HG03565 (cell line): ENCODE data around the gene ACHE.

Experiments used
- ATAC-seq: cut with Tn5 transposase; IDR thresholded peaks from one replicate; pipeline ENCODE4 v1.9.1; 2021; ENCODE audit warnings: mild to moderate bottlenecking, moderate library complexity; ENCODE audit not compliant: unreplicated experiment

The ACHE gene

DNA sequence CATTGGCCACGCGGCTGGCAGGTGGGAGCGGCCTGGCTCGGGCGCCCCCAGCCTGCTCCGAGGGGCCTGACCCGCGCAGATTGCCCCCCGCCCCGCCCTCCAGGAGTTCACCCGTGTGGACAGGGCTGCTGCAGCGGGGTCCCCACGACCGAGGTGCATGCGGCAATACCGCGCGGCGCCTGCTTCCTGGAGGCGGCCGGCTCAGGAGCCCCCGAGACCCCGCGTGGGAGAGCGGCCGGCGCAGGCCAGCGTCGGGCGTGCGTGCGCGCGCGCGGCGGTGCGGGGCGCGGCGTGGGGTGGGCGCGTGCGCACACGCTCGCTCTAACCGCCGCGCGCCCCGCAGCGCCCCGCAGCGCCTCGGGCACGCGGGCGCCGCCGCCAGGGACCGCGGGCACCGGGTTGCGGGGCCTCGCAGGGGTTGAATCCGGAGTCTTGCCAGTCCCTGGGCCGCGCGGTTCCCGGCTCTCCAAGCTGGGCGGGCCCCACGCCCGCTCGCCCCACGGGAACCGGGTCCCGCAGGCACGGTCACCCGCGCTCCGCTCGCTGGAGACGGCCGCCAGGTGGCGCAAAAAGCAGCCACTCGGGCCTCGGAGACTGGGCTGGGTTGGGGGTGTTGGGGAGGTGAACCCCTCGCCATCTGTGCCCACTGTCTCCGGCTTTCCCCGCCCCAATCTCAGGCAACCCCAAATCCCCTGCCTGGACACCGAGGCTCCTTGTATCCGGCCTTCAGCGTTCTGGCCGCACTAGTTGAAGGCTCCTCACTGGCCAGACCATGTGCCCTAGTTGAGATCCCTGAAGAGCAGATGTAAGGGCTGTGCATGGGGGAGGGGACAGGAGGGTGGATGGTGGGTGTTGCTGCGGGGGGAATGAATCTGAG, 1.3 kb upstream of the ACHE start:
- no peak for ATAC-seq

DNA sequence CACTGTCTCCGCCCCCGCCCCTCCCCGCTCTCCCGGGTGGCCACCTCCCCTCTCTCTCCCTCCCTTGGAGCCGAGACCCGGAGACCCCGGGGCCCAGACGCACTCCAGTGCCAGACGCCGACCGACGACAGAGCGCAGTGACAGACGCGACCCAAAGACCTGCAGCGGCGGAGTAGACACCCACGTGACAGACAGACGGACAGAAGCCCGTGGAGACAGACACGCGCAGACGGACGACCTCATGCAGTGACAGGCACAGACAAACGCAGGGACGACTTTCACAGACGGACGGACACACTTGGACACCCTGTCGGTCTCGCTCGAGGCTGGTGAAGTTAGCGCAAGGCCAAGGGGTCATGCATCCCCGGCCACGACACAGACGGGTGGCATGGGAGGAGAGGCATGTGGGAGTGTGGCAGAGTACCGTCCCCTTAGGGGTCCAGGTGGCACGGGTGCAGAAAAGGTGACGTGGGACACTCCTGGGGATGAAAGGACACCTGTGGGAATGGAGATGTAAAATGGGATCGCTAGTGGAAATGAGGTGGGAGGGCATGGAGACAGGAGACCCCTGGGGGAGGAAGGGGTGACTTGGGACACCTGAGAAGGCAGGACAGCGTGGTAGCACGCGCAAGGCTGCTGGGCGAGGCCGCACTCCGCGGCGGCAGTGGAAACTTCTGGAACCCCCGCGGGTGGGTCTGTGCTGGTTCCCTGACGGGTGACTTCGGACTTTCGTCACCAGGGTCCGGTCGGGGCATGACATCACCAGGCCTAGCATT, 456 bp upstream of the ACHE start:
- ATAC-seq = no peak

DNA sequence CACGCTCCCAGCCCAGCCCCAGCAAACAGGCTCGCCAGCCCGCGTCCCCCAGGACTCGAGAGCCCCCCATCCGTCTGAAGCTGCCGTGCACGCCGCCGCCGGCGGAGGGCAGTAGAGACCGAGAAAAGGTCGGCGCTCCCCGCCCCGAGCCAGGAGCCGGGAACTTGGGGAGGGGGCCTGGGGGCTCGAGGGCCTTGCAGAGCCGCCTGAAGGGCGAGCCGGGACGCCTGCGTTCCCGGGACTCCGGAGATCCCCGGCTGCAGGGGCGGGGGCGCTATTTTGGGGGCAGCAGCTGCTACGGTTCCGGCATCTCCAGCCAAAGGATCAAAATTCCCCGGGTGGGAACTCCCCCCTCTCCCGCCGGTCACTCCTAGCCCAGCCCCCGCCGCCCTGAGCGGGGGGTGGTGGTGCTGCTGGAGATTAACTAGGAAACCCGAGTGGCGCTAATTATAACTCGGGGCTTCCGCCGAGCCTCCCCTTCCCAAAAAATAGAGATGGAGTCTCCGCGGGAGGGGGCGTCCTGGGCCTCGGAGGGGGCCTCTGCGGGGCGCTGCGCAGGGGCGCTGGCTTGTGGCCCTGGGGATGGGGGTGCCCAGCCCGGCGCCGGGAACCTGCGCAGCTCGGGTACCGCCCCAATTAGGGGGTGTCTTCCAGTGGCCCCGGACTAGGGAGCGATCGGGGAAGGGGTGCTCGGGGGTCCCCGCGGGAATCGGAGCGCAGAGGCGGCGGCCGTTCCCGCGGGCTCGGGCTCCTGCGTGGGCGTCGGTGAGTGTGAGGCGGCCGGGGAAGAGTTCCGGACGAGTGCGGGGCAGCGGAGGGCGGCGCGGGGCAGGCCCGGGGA, 608 bp downstream of the ACHE start:
- ATAC-seq = no peak

DNA sequence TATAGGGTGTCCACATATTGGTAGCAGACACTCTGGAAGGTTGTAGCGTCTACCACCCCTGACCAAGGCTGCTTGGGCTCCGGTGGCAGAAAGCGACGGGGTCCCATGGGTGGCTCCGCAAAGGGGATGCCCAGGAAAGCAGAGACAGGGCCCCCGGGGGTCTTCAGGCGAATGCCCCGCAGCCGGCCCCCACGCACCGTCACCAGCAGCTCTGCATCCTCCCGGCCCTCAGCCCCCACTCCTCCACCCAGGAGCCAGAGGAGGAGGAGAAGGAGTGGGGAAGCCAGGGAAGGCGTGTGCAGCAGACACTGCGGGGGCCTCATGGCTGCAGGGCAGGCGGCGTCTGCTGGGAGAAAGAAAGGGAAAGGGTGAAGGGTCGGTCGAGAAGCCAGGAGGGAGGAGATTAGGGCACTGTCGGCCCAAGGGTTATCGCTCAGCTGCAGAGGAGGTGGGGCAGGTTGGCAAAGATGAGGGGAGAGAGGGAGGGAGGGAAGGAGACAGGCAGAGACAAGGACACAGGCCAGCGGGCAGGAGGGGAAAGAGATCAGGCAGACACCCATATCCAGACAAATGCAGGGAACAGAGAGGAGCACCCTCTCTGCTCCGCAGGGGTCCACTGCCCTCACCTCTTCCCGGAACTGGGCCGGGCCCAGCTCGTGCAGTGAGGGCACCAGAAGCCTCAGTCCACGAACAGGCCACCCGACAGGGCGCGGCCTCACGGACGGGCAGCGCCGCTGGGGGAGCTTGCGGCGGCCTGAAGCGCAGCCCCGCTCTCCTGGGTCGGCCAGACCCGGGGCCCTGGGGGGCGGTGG, 1.6 kb downstream of the ACHE start:
- no peak for ATAC-seq

DNA sequence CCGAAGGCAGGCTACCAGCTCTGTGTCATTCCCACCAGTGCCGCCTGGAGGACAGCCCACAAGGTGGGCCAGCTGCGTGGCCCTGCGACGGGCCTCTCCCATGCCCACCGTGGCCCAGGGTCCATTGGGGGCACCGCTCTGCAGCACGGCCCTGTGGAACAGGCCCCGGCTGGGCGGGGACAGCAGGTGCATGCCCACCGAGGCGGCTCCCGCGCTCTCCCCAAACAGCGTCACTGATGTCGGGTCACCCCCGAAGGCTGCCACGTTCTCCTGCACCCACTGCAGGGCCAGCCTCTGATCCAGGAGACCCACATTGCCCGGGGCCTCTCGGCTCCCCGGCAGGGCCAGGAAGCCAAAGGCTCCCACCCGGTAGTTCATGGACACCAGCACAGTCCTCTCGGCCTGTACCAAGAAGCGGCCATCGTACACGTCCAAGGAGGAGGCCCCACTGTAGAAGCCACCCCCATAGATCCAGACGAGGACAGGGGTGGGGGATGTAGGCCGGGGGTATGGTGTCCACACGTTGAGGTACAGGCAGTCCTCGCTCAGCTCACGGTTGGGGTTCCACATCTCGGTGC, 2.3 kb downstream of the ACHE start:
- no peak for ATAC-seq

DNA sequence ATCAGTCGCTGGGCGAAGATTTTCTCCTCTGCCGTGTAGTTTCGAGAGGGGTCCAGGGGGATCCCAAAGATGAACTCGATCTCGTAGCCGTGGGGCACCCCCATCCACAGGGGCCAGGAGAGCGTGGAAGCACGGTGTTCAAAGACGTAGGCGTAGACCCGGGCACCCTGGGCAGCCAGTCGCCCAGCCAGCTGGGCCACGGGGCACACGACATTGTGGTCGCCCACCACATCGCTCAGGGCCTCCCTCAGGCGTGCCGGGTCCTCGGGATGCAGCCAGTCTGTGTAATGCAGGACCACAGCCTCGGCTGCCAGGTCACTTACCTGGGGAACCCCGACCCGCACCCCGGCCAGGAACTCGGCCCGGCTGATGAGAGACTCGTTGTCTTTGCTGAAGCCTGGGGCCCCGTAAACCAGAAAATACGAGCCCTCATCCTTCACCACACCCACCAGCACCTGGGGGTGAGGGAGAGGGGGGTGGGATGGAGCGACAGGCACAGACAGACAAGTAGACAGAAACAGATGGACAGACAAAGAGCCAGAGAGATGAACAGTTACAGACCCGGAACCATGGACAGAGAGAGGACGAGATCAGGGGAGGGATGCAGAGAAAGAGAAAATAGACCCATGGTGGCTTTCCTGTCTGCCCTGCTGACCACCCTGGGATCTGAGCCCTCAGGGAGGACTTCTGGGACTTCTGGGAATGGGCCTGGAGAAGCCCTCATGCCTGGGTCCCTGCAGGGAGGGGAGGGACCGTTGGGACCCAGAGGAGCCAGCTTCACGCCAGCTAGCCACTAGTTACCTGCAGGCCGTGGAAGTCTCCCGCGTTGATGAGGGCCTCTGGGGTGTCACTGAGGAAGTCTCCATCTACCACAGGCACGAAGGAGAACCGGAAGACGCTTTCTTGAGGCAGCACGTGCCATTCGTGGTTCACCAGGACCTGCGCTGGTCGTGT, 3.0 kb downstream of the ACHE start:
- no peak for ATAC-seq

DNA sequence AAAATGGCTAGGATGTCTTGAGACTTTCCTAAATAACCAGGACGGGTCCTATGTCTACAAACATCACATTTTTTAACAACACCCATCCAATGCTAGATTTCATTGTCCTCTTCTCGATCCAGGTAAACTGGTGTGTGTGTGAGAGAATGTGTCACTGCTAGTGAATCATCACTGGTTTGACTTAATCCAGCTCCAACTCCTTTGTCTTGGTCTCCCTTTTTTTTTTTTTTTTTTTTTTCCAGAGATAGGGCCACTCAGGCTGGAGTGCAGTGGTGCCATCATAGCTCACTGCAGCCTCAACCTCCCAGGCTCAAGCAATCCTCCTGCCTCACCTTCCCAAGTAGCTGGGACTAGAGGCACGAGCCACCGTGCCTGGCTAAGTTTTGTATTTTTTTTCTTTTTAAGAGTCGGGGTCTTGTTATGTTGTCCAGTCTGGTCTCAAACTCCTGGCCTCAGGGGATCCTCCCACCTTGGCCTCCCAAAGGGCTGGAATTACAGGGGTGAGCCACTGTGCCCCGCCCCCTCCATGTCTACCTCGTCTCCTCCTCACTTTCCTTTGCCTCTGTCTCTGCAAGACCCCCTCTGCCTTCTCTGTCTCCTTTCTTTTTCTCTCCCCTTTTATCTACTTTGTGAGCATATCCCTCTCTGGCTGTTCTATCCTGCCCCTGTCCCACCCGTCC, 4.0 kb downstream of the ACHE start:
- ATAC-seq = no peak

DNA sequence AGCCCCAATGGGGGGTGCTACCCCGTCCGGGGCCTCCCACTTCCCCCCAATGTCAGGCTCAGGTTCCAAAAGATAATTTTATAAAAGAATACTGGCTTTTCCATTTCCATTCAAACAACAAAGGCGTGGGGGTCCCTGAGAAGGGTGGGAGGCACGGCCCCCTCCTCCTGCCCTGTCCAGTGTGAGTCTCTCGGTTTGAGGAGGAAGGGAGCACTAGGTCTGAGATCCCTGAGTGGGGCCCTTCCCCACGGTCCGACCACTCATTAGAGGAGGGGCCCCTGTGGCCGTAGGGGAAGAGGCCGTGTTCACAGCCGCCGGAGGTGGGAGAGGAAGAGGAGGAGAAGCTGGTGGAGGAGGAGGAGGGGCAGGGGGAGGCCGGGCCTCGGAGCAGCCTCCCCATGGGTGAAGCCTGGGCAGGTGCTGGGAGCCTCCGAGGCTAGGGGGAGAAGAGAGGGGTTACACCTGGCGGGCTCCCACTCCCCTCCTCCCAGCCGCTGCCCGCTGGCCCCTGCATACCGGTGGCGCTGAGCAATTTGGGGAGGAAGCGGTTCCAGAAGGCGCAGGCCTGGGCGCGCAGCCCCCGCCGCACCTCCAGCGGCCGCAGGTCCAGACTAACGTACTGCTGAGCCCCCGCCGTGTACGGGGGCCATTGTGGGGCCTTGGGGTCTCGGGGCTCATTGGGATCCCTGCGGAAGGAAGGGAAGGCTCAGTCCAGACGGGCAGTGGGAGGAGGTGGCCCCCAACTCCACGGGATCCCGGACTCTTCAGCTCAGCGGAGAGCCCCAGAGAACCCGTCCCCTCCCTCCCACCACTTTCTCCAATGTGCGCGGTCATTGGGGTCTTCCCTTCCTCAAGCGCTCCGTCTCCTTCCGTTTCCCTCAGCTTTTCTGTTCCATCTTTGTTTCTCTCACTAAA, 4.8 kb downstream of the ACHE start:
- no peak for ATAC-seq

DNA sequence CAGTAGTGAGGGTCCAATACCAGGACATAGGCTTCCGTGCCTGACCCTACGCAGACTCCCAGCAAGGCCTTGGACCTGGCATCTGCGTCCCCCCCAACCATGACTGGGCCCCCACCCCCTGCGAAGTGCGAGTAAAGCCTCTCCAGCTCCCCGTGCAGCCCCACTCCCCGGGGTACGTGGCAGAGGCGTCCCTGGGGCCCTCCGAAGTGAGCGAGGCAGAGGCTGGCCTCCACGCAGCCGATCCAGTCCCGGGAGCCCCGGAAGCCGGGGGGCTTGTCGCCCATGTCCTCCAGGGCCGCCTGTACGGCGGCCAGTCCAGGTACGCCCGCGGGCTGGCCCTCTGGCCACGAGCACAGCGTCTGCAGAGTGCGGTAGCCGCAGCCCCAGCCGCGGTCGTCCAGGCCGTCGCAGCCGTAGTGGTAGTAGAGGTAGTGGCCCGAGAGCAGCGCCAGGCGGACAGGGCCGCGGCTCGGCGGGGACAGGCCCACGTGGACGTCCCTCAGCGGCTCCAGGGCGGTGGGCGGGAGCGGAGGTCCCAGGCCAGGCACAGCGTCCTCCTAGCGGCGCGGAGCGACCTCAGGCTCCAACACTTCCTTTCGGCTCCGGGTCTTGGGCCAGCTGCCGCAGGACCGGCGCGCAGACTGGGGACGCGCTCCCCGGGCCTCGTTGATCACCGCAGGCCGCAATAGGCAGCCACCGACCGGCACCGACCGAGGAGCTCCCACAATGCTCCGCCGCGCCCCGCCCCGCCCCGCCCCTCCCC, 6.5 kb downstream of the ACHE start, which contains the start of gene UFSP1:
TSS of gene UFSP1 (minus strand) at position 728 of the 763 bp plus-strand sequence. CDS start at position 284, 444 bp downstream.
- peak; percentile 24 for ATAC-seq

DNA sequence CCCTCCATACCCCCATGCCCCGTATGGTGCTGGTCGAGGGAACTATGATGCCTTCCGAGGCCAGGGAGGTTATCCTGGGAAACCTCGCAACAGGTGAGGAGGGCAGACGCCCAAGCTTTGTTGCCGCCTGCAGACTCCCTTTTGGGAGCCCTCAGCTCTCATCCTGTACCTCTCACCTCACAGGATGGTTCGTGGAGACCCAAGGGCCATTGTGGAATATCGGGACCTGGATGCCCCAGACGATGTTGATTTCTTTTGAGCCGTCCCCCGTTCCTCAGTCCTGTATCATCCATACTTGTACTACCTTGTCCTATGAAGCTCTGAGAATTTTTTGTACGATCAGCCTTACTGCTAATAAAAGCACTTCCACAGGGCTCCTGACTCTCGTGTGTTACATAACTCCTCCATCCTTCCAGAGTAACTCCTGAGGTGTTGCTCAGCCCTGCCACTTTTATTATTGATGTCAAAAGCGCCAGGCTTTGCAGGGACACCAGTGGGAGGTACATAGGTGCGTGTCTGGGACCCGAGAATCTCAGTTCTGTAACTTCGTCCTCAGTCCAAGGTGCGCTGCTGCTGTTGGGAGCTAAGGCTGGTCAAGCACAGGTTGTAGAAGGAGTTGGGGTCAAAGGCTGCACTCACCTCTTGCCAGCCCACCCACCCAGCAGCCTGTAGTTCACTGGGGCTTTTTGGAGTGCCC, 7.2 kb downstream of the ACHE start:
- no peak for ATAC-seq

DNA sequence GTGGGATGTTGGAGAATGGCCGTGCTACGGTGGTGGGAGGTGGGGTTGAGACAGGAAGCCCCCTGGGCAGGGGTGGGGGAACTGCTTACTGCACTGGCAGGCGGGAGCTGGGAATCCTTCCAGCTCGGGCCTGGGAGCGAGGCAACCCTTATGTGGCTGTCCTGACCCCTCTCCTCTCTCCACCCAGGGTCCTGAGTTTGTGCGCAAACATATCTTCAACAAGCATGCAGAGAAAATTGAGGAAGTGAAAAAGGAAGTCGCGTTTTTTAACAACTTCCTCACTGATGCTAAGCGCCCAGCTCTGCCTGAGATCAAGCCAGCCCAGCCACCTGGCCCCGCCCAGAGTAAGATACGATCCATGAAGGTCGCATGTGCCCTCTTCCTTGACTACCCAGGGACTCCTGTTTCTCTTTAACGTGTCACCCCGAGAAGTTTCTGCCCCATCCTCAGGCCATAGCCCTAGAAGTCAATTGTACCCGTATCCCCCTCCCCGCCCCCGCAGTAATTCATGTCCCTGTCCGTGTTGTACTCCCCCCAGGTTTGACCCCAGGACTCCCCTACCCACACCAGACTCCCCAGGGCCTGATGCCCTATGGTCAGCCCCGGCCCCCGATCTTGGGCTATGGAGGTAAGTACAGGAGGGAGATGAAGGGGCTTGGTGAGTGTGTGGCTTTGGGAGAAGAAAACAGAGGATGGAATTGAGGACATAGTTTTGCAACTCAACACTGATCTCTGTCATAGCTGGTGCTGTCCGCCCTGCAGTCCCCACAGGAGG, 8.0 kb downstream of the ACHE start:
- ATAC-seq = peak; percentile 31

DNA sequence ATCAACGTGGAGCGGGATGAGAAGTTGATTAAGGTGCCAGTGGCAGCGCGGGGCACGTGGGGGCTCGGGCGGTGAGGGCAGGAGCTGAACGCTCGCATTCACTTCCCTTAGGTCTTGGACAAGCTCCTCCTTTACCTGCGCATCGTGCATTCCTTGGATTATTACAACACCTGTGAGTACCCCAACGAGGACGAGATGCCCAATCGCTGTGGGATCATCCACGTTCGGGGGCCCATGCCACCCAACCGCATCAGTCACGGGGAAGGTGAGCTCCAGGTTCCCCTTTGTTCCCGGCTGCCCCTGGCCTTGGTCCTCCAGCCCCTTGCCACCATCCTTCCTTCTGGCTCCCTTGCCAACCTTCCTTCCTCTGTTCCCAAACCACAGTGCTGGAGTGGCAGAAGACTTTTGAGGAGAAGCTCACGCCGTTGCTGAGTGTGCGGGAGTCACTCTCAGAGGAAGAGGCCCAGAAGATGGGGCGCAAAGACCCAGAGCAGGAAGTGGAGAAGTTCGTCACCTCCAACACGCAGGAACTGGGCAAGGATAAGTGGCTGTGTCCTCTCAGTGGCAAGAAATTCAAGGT, 8.7 kb downstream of the ACHE start:
- ATAC-seq = no peak

DNA sequence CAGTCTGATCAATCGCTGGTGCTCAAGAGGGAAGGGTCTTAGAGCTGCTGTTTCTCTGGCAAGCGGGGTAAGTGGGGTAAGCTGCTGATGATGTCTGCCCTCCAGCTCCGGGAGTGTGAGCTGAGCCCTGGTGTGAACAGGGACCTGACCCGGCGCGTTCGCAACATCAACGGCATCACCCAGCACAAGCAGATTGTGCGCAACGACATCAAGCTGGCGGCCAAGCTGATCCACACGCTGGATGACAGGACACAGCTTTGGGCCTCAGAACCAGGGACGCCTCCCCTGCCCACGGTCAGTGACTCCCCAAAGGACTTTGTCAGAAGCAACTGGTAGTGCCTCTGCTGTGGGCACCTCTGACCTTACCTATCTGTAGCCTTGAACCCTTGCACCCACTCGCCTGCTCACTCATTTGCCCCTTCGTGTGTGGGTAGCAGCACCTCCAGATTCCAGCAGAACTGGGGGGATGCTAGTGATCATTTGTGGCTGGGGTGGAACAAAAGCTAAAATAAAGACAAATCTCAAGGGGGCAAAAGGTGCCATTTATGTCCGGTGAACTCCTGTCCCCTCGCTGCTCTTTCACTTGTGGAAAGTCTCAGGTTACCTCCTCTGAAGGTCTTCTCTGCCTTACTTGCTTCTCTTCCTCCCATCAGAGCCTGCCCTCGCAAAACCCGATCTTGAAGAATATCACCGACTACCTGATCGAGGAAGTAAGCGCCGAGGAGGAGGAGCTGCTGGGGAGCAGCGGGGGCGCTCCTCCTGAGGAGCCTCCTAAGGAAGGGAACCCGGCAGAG, 9.3 kb downstream of the ACHE start:
- no peak for ATAC-seq
